ENCODE measurements around the gene CIAO2B. TPM values are rescaled to one million over a fixed set of nuclear protein-coding genes. Genes with fewer than 3 reads are reported as not detected.
A peak's percentile ranks its signal among the peaks of the same experiment; 100 is the strongest.
"Not testable (repeated sequence)": the region's sequence is repeated elsewhere in the genome, so short reads cannot be mapped to it uniquely, and the experiment has no call there.

Gene CIAO2B
- total RNA-seq, 1 experiment from 2014 or later = 207 TPM

DNA sequence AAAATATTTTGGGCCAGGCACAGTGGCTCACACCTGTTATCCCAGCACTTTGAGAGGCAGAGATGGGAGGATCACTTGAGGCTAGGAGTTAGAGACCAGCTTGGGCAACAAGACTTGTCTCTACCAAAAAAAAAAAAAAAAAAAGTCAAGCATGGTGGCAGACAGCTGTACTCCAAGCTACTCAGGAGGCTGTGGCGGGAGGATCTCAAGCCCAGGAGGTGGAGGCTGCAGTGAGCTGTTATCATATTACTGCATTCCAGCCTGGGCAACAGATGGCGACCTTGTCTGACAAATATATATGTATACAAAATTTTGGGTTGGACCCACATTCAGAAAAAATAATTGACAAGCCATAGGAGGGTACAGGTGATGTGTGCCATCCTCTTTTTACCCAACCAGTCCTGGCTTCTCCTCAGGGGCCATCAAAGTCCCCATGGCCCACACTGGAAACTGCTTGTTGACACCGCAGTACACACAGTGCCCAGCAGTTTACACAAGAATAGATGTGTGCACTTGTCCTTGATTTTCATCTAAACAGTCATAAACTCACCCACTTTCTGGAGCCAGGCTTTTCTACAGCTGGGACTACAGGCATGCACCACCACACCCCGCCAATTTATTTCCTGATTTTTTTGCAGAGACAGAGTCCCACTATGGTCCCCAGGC lies 2.8 kb upstream of the CIAO2B start:
- DNase-seq (ENCODE audit: low spot score) = no peak

DNA sequence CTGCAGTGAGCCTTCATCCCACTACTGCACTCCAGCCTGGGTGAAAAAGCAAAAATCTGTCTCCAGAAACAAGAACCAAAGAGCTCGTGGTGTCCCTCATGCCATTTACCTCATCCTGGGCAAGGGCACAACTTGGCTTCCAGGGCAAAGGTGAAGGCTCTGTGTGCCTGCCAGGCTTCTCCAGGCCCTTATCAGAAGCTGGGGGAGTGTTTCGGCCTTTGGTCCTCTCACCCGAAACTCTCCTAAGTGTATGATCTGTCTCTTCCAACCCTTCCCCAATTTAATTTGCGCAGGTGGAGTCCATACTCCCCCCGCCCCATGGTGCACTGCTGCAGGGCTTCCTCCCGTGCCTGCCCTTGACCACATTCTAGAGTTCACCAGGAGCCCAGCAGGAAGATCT lies 2.3 kb upstream of the CIAO2B start:
- no peak for DNase-seq (ENCODE audit: low spot score)

DNA sequence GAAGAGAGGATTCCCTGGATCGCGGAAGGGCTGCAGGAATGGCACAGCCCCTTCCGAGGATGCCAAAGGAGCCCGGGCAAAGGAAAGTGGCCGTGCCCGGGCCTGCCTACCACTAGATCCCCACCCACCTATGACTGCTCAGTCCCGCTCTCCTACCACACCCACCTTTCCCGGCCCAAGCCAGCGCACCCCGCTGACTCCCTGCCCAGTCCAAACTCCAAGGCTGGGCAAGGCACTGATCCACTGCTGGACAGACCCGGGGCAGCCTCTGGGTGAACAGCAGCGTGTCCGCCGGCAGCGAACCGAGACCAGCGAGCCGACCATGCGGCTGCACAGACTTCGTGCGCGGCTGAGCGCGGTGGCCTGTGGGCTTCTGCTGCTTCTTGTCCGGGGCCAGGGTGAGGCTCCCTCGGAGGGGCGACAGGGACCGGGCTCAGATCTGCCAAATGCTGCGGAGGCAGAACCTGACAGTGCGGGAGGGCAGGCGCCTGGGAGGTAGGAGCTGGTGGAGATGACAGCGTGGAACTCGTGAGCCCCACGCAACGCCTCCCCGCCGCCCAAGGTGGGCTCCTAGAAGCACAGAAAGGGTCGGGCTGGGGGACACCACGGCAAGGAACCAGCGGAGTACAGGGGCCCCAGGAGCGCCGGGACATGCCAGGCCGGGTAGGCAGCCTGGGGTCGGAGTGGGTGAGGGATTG lies 1.3 kb upstream of the CIAO2B start, which contains the start of gene CES2:
CES2 (plus strand) TSS at position 203 of the 698 bp plus-strand sequence; CDS start at position 323, 120 bp downstream.
- DNase-seq (ENCODE audit: low spot score) = no peak

DNA sequence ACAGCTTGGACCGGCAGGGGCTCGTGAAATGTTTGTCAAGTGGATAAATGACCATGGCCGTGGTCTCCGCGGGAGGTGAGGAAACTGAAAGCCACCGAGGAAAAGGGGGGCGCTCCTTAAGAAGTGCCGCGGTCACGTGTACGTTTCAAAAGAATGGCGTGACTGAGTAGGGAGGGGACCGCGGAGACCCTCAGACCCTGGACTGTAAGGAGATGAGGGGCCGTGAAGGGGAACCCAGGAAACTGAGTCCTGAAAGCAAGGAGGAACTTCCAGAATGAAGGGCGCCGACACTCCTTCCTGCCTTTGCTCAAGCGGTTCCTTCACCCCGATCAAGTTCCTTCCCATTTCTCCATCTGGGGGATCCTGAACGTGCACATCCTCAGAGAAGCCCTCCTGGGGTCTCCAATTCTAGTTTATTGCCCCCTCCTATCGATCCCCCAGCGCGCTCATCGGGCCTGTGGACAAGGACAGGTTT lies 674 bp upstream of the CIAO2B start:
- not testable (repeated sequence) for DNase-seq (ENCODE audit: low spot score)

DNA sequence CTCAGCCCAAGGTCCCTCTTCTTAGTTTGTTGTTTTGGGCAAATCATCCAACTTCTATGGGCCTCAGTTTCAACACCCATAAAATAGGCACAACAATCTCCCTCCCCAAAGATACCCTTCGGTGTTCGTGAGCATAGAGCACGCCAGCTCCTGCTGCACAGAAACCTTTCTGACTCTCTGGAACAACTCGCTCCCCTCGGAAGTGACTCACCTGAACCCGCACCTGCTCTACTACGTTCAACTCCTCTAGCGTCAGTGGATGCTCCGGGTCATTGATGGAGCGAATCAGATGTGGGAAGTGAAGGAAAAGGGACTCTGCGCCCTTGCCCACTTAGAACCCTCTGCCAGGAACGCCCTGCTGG lies 445 bp downstream of the CIAO2B start:
- DNase-seq (ENCODE audit: low spot score) = no peak

DNA sequence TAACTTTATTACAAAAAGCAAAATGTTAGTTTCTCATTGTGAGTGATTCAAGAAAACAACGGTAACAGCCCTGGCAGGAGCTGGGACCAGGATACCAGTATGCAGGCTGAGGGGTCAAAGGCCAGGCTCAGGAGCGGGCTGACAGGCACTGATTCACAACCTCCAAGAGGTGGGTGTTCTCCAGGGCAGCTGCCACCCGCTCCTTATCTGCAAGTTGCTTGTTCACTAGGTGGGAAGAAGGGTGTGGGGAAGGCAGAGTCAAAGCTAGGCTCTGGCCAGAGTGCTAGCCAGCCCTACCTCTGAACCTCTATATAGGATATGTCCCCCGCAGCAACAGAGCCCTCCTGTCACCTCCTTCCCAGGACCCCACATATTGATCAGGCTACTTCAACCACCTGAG lies 2.1 kb downstream of the CIAO2B start:
- DNase-seq (ENCODE audit: low spot score) = no peak

DNA sequence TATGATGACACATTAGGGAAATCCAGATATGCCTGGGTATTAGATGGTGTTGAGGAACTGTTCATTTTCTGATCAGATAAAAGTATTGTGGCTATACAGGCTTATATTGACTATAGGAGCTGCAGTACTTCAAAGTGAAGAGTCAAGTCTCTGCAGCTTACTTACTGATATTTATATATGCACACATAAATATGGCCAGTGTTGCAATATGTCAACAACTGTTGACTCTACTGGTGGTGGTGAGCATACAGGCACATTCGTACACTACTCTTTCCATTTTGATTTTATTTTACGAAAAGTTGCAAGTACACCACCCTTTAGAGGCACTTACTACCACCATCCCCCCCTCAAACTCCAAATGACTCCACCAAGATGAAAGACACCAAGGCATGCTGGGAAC lies 2.5 kb downstream of the CIAO2B start:
- no peak for DNase-seq (ENCODE audit: low spot score)

DNA sequence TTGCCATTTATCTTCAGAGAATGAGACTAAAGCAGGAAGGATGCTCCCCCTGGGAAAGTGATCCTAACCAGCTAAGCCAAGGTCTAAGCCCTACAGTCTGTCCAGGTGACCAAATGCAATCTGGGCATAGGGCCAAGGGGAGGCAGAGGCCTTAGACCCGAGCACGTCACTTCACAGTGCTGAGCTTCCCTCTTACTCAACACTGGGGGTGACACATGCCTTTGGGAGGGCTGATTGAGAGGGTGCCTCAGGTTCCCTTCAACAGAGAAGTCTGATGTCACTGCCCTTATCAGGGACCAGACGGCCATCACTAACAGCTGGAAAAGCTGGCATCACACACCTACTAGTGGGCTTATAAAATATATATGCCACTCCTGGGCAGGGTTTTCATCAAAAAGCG lies 4.0 kb downstream of the CIAO2B start:
- DNase-seq (ENCODE audit: low spot score) = peak; percentile 65

DNA sequence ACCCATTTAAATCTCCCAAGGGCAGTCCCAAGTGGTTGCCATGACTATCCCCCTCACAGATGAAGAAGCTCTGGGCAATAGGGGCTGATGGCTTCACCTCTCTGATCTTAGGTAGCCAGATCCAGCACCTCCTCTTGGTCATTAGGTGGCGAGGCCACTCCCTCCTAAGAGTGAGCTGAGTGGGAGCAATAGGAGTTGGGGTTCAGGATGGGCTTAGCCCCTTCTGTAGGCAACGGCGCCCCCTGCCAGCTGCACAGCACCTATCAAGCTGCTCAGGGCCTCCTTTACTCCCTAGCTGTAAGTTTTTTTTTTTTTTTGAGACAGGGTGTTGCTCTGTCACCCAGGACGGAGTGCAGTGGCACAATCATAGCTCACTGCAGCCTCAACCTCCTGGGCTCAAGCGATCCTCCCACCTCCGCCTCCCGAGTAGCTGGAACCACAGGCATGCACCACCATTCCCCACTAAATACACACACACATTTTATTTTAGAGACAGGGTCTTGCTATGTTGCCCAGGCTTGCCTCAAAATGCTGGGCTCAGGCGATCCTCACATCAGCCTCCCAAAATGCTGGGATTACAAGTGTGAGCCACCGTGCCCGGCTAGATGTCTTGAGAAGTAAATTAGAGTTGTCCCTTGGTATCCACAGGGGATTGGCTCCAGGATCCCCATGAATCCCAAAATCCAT lies 5.4 kb downstream of the CIAO2B start:
- peak; percentile 36 for DNase-seq (ENCODE audit: low spot score)

DNA sequence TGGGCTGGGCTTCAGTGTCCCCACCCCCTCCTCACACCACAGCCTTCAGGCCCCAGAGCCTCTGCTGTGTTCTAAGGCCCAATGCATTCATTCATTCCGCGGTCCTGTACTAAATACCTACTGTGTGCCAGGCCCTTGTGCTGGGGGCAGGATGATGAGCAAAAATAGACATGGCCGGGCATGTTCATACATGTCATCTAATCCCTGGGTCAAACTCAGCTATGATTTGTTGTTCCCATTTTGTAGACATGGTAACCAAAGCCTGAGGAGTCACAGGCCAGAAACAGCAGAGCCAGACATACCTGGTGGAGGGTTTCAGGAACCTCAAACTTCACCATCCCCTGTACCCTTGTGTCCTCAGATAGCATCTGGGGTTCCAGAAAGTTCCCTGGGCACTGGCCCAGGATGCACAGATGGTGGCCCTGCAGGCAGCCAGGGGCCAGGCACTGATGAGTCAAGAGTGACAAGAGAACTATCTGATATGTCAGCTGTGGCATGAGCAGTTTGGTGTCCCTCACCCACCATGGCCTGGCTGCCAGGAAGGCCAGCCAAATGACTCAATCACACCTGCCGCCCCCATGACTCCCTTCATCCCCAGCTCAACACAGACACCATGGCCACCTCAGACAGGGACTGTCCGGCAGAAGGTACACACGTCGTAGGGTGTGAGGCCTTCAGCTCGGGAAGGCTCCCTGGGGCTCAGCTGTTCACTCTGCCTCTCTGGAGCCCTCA lies 6.1 kb downstream of the CIAO2B start:
- DNase-seq (ENCODE audit: low spot score) = no peak

DNA sequence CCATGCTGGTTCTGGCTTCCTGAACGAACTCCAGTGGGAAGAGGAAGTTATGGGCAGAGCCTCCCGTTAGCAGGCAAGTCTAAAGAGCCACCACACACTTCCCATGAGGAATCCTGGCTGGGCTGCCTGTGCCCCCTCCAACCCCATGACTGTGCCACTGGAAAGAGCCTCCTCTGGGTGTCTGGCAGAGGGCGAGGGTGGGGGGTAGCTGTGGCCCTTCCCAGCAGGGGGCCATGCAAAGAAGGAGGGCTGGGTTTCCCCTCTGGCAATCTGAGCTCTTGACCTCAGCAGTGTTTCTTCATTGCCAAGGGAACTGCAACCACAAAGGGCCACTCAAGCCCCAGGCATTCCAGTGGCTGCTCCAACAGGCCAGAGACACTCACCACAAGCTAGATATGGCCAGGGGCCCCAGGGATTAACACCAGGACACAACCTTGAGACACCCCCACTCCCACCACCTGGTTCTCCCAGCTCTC lies 7.2 kb downstream of the CIAO2B start:
- peak; percentile 84 for DNase-seq (ENCODE audit: low spot score)

DNA sequence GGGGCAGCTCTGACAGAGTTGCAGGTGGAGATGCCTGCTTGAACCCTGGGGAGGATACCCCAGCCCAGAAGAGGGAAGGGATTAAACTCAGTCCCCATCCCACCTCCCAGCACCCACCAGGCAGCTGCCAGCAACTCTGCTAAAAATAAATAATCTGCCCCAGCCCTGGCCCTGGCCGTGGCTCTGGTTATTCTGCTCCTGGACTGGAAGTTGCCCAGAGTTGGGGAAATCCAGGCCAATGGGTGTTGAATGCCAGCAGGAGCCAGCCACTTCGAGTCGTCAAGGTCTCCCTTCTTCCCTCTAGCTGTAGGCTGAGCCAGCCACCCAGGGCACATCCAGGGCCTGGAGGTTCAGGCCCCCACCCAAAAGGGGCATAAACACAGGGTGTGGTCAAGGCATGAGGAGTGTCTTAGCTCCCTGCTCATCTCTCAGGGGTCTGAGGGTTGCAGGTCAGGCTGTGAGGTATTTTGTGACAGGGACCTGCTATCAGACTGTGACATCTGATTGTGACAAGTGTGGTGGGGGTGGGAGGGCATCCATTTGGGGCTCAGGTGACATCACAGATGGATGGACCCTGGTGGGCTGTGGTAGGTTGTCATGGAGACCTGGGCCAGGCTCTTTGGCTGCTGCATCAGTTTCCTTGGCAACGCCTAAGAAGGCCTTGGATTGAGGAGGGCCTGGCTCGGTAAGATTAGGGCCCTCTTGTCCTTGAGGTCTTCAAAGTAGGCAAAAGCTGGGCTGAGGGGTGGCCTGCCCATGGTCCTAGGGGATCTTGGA lies 7.8 kb downstream of the CIAO2B start:
- no peak for DNase-seq (ENCODE audit: low spot score)

DNA sequence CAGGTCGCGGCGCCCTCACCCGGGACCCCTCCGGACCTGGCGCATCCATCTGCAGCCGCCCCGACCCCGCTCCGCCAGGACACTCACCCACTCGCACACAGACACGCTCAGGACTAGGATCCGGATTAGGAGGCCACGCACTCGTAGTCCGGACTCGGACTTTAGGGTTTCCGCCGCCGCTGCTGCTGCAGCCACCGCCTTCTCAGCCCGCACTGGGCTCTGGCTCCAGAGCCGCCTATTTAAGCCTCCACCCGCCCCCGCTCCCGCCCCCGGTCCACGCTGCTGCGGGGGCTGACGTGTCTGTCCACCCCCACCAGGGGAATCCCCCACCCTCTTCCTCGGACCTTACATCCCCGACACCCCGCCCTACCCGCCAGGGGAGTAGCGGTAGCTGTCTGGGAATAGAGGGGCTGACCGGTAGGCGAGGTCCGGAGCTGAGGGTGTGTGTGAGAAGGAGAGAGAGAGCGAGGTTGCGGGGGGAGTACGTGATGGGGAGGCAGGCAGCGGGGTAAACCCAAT lies 8.8 kb downstream of the CIAO2B start, which contains the start of gene RRAD:
RRAD (minus strand) TSS at position 214 of the 519 bp plus-strand sequence. CDS start 356 bp downstream, outside the sequence.
- no peak for DNase-seq (ENCODE audit: low spot score)

DNA sequence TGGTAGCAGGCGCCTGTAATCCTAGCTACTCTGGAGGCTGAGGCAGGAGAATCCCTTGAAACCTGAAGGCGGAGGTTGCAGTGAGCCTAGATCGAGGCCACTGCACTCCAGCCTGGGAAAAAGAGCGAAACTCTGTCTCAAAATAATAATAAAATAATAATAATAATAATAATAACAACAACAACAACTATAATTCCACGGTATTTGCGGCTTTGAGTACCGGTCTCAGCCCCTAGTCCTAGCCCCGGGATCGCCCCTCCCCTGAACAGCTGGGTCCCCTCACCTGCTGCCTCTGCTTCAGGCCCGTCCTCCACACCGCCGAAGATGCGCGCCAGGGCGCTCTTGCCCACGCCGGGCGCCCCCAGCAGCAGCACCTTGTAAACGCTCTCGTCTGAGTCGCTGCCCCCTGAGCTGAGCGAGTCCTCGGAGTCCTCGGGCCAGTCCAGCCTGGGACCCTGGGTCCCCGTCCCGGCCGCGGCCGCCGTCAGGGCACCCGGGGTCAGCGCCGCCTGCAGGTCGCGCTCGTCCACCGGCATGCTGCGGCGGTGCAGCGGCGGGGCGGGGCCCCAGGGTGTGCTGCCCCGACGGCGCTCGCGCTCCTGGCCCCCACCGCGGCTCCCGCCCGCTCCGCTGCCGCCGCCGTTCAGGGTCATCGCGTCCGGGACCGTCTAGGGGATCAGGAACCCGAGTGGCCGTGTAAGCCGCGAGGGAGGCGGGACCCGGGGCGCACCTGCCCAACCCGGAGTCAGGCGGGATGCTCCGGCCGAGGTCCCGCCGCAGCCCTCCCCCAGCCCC lies 9.5 kb downstream of the CIAO2B start:
- DNase-seq (ENCODE audit: low spot score) = no peak

DNA sequence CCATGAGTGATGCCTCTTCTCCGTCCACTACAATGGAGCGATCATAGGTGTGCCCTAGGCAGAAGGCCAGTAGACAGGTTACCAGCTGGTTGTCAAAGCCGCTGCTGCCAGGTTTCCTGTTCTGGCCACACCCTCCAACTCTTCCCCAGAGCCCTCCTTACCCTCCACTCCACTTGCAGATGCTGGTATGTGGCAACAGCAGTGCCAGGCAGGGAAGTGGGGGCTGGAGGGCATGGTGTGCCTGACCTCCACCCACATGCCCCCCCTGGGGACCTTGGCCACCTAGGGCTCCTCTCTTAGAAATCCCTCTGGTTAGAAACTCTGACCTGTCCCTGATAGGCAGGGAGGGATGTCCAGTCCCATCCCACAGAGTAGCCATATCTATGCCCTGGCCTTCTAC lies 10.3 kb downstream of the CIAO2B start:
- DNase-seq (ENCODE audit: low spot score) = no peak

DNA sequence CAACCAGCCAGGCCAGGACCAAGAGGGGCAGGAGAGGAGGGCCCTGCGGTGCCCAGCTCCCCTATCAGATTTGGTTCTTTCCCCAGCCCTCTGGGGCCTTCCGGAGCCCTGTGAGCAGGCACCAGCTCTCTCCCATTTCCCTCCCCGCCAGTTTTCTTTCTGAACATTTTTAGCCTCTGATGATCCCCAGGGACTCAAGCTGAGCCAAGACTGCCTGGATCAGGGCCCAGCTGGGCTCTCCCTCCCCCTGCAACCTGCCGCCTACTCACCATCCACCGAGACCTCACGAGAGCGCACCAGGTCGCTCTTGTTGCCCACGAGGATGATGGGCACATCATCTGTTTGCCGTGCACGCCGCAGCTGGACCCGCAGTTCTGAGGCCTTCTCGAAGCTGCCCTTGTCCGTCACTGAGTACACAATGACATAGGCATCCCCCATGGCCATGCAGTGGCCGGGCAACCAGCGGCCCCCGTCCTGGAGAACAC lies 10.9 kb downstream of the CIAO2B start:
- no peak for DNase-seq (ENCODE audit: low spot score)

DNA sequence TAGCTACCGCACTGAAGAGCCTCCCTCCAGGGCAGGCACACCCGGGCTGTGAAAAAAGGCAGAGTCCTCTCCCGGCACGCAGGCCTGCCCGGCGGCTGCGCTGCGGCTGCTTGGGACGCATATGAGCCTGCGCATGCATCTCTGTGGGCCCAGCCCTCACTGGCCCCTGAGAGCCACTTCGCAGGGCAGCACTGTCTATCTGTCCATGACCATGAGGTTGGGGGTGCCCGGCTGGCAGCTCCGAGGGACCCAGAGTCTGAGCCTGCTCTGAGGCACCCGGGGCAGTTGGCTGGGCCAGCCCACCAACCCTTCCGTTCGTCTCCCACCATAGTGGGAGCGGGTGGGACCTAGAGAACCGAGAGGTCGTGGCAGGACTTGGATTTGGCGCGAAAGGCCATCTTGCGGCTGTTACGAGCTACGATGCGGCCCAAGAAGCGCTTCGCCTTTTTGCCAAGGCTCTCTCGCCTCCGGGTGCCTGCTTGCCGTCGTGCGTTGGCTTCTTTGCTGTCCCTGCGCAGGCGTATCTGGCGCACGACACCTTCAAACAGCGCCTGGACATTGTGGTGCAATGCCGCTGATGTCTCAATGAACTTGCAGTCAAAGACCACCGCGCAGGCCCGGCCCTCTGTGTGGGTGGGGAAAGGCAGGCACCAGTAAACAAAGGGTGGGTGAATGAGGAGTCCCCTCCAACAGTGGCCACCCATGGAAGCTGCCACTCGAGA lies 12.3 kb downstream of the CIAO2B start:
- no peak for DNase-seq (ENCODE audit: low spot score)

DNA sequence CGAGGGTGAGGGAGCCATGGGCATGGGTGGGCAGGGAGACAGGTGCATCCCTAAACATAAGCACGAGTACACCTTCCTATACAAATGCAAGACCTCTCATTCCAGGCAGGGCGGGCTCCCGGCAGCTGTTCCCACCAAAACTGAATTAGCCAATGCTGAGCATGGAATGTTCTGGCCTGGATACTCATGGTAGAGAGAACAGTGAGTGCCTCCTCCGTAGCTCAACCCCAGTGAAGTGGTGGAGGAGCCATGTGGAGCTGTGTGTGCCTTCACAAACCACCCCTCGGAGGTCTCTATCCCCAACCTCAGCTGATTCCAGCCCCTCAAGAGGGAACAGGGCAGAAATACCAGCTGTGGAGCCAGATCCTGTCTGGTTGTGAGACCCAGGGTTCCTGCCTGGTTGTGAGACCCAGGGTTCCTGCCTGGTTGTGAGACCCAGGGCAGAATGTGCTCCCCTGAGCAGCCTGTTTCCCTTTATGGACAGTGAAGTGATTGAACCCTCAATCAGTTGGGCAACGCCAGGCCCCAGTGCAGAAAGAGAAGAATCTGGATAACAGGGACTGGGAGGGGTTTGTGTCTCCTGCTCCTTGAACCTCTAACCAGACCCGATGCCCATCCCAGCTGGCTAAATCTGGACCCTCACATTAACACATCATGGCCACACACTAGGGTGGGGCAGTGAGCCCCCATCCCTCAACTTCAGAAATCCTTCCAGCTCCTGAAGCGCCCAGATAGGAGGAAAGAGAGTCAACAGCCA lies 13.1 kb downstream of the CIAO2B start:
- no peak for DNase-seq (ENCODE audit: low spot score)

DNA sequence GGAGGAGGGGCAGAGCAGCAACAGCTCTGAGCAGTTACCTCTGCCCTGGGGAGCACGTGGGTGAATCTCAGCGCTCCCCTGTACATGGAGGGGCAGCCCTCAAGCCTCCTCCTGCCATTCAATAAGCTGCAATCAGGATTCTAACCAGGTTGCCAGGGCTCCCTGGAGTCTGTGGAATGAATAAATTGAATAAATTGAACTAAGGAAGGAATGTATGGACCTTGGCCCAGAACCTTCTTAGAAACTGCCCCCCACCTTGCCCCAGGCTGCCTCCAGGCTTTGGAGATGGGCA lies 14.0 kb downstream of the CIAO2B start:
- no peak for DNase-seq (ENCODE audit: low spot score)
